Measurements from ENCODE around the gene RNF144A. TPM values are rescaled to one million over a fixed set of nuclear protein-coding genes. Genes with fewer than 3 reads are reported as not detected.
"Not testable (repeated sequence)": the region's sequence is repeated elsewhere in the genome, so short reads cannot be mapped to it uniquely, and the experiment has no call there.

Gene RNF144A
- total RNA-seq, 1 donor from 2014 or later, result 23.5 TPM

GRCh38 chr2:6896930-6897759 lies 20.1 kb upstream of the RNF144A start:
- no peak overlapping the region for H3K4me3 ChIP-seq (ENCODE audit: low read depth, low read length)
- TF ChIP-seq CTCF (IDR thresholded peaks at IDR 0.05; ENCODE audit: insufficient read depth, low read length, poor library complexity, severe bottlenecking), result peak; percentile 56
- no peak for DNase-seq (ENCODE audit: low read depth)

GRCh38 chr2:6902581-6902980 lies 14.6 kb upstream of the RNF144A start:
- DNase-seq (ENCODE audit: low read depth); H3K27me3 ChIP-seq (ENCODE audit: control insufficient read depth, insufficient read depth, low read length); H3K36me3 ChIP-seq (ENCODE audit: control insufficient read depth, insufficient read depth, low read length); H3K4me3 ChIP-seq (ENCODE audit: low read depth, low read length): not testable (repeated sequence)

More at GRCh38 chr2:6896930-6897759, 20.1 kb upstream of the RNF144A start:
- H3K27me3 ChIP-seq (ENCODE audit: control insufficient read depth, insufficient read depth, low read length), result no peaks in the 10 kb centered on the region
- no peaks in the 10 kb centered on the region for H3K36me3 ChIP-seq (ENCODE audit: control insufficient read depth, insufficient read depth, low read length)

- H3K36me3 ChIP-seq (ENCODE audit: control insufficient read depth, insufficient read depth, low read length), result no peaks in the 10 kb centered on the region
- H3K4me3 ChIP-seq (ENCODE audit: low read depth, low read length), result no peak overlapping the region
- no peak for TF ChIP-seq CTCF (IDR thresholded peaks at IDR 0.05; ENCODE audit: insufficient read depth, low read length, poor library complexity, severe bottlenecking)
- no peaks in the 10 kb centered on the region for H3K27me3 ChIP-seq (ENCODE audit: control insufficient read depth, insufficient read depth, low read length)
- no peak for DNase-seq (ENCODE audit: low read depth)
Measured at GRCh38 chr2:6905668-6906067, 11.5 kb upstream of the RNF144A start.

GRCh38 chr2:6906165-6906741 lies 11.0 kb upstream of the RNF144A start:
- no peak for DNase-seq (ENCODE audit: low read depth)
- TF ChIP-seq CTCF (IDR thresholded peaks at IDR 0.05; ENCODE audit: insufficient read depth, low read length, poor library complexity, severe bottlenecking), result no peak
- H3K36me3 ChIP-seq (ENCODE audit: control insufficient read depth, insufficient read depth, low read length), result no peaks in the 10 kb centered on the region
- H3K27me3 ChIP-seq (ENCODE audit: control insufficient read depth, insufficient read depth, low read length), result no peaks in the 10 kb centered on the region
- no peak overlapping the region for H3K4me3 ChIP-seq (ENCODE audit: low read depth, low read length)

- H3K36me3 ChIP-seq (ENCODE audit: control insufficient read depth, insufficient read depth, low read length), result no peaks in the 10 kb centered on the region
- no peak for DNase-seq (ENCODE audit: low read depth)
- no peaks in the 10 kb centered on the region for H3K27me3 ChIP-seq (ENCODE audit: control insufficient read depth, insufficient read depth, low read length)
- H3K4me3 ChIP-seq (ENCODE audit: low read depth, low read length), result no peak overlapping the region
- TF ChIP-seq CTCF (IDR thresholded peaks at IDR 0.05; ENCODE audit: insufficient read depth, low read length, poor library complexity, severe bottlenecking), result no peak
Measured at GRCh38 chr2:6908291-6908690, 8.9 kb upstream of the RNF144A start.

GRCh38 chr2:6909431-6910385 lies 7.5 kb upstream of the RNF144A start:
- Histone ChIP-seq H3K4me3 (ENCODE audit: low read depth, low read length) (no peak overlapping the region), H3K27me3 (ENCODE audit: control insufficient read depth, insufficient read depth, low read length) (no peaks in the 10 kb centered on the region), H3K36me3 (ENCODE audit: control insufficient read depth, insufficient read depth, low read length) (no peaks in the 10 kb centered on the region)
- DNase-seq (ENCODE audit: low read depth), result no peak
- TF ChIP-seq CTCF (IDR thresholded peaks at IDR 0.05; ENCODE audit: insufficient read depth, low read length, poor library complexity, severe bottlenecking), result no peak
